Naive thymus-derived CD4-positive, alpha-beta T cell (primary cell): Measurements from ENCODE around the gene PFDN1. TPM values are rescaled to one million over a fixed set of nuclear protein-coding genes. Genes with fewer than 3 reads are reported as not detected.
"Not testable (repeated sequence)": the region's sequence is repeated elsewhere in the genome, so short reads cannot be mapped to it uniquely, and the experiment has no call there.

Experiments used
- ATAC-seq: fragments of 150-1000 bp; cut with Tn5 transposase; 2 replicates; pipeline ENCODE4 v1.10.0; 2021; ENCODE audit warnings: mild to moderate bottlenecking, moderate library complexity
- CTCF ChIA-PET: fragments of 350-600 bp; sonication (Branson Sonifier 250); formaldehyde crosslinking; loops from one replicate; lab custom pipeline; 2021; ENCODE audit warnings: antibody characterized with exemption; lab: Charles Lee
- POLR2A ChIA-PET: fragments of 350-600 bp; sonication (Branson Sonifier 250); formaldehyde crosslinking; loops from one replicate; lab custom pipeline; 2021; ENCODE audit warnings: antibody characterized with exemption, inconsistent platforms; lab: Charles Lee
- DNase-seq, 9 donors: peaks; one replicate each; pipeline versions ENCODE4 v3.0.0 to v3.0.0-alpha.2; 2020 to 2022; ENCODE audit warnings: mixed read lengths in 1 of 9
- H3K27ac ChIP-seq: one replicate; pipeline ENCODE4 v1.7.0; 2013; ENCODE audit warnings: mild to moderate bottlenecking, low read depth, low read length, moderate library complexity
- H3K27me3 ChIP-seq, 2 donors: one replicate each; pipeline ENCODE4 v1.7.0; 2013; ENCODE audit warnings: low read length in 2 of 2, mild to moderate bottlenecking in 2 of 2, moderate library complexity in 2 of 2; ENCODE audit not compliant: control insufficient read depth in 2 of 2, insufficient read depth in 2 of 2
- H3K36me3 ChIP-seq, 3 experiments: 1 replicate in 2 of 3; 2 replicates in 1 of 3; pipeline ENCODE4 v1.7.0; 2013; ENCODE audit warnings: low read length in 3 of 3, mild to moderate bottlenecking in 3 of 3, moderate library complexity in 1 of 3; ENCODE audit not compliant: insufficient read depth in 3 of 3, control insufficient read depth in 2 of 3
- H3K4me1 ChIP-seq, 2 donors: one replicate each; pipeline ENCODE4 v1.7.0; 2013; ENCODE audit warnings: low read length in 2 of 2, mild to moderate bottlenecking in 2 of 2, moderate library complexity in 1 of 2; ENCODE audit not compliant: control insufficient read depth in 2 of 2, insufficient read depth in 2 of 2
- H3K4me3 ChIP-seq: 2 replicates; pipeline ENCODE4 v1.7.0; 2013; ENCODE audit warnings: mild to moderate bottlenecking, low read length
- H3K9me3 ChIP-seq, 3 experiments: 1 replicate in 2 of 3; 2 replicates in 1 of 3; pipeline ENCODE4 v1.7.0; 2013; ENCODE audit warnings: low read length in 3 of 3; ENCODE audit not compliant: control insufficient read depth in 2 of 3
- H3K27ac Mint-ChIP-seq, 9 donors: one replicate each; pipeline ENCODE4 v1.8.0; 2020 to 2022; ENCODE audit warnings: mixed read lengths in 9 of 9, mild to moderate bottlenecking in 8 of 9, moderate library complexity in 5 of 9, inconsistent platforms in 2 of 9
- H3K27me3 Mint-ChIP-seq, 5 donors: one replicate each; pipeline ENCODE4 v1.8.0; 2021 to 2022; ENCODE audit warnings: mixed read lengths in 5 of 5, mild to moderate bottlenecking in 1 of 5
- H3K36me3 Mint-ChIP-seq, 5 donors: one replicate each; pipeline ENCODE4 v1.8.0; 2020 to 2022; ENCODE audit warnings: mixed read lengths in 5 of 5, mild to moderate bottlenecking in 3 of 5, inconsistent platforms in 1 of 5
- H3K4me1 Mint-ChIP-seq, 7 donors: one replicate each; pipeline ENCODE4 v1.8.0; 2020 to 2022; ENCODE audit warnings: mixed read lengths in 7 of 7, mild to moderate bottlenecking in 3 of 7, inconsistent platforms in 1 of 7
- H3K4me3 Mint-ChIP-seq, 10 donors: one replicate each; pipeline ENCODE4 v1.8.0; 2020 to 2022; ENCODE audit warnings: mild to moderate bottlenecking in 10 of 10, mixed read lengths in 10 of 10, moderate library complexity in 6 of 10, inconsistent platforms in 2 of 10
- H3K9me3 Mint-ChIP-seq, 11 donors: one replicate each; pipeline ENCODE4 v1.8.0; 2020 to 2022; ENCODE audit warnings: mixed read lengths in 11 of 11, mild to moderate bottlenecking in 4 of 11, inconsistent platforms in 1 of 11, moderate library complexity in 1 of 11
- intact Hi-C, 2 donors: fragments of 100-400 bp; cut with micrococcal nuclease; formaldehyde crosslinking; loops; one replicate each; pipeline ENCODE4 v1.15.1; 2023
- polyA plus RNA-seq, 2 donors: library from polyadenylated mRNA; unstranded; fragments of 300-500 nt; fragmentation: Illumina TruSeq; gene quantifications; one replicate each; pipeline ENCODE4 v1.2.3, GENCODE V29; 2021
- total RNA-seq, 6 experiments: library from RNA in 5 of 6; stranded (reverse) in 5 of 6; gene quantifications; 1 replicate in 5 of 6; 2 replicates in 1 of 6; pipeline ENCODE4 v1.2.3 and lab custom pipeline; 2021 to 2026

PFDN1 gene
- total and polyA plus RNA-seq, 7 experiments from 2014 or later: 24.8 to 139 (median 37.2) TPM

DNA sequence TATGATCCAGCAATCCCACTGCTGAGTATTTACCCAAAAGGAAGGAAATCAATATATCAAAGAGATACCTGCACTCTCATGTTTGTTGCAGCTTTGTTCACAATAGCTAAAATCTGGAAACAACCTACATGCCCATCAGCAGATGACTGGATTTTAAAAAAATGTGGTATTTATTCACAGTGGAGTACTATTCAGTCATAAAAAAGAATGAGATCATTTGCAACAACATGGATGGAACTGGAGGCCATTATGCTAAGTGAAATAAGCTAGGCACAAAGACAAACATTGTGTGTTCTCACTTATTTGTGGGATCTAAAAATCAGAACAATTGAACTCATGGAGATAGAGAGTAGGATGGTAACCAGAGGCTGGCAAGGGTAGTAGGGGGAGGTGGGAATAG lies 94.8 kb downstream of the PFDN1 start:
- no peak overlapping the region for H3K4me3 Mint-ChIP-seq
- ChIA-PET POLR2A (no interaction called here), CTCF (no interaction called here)

DNA sequence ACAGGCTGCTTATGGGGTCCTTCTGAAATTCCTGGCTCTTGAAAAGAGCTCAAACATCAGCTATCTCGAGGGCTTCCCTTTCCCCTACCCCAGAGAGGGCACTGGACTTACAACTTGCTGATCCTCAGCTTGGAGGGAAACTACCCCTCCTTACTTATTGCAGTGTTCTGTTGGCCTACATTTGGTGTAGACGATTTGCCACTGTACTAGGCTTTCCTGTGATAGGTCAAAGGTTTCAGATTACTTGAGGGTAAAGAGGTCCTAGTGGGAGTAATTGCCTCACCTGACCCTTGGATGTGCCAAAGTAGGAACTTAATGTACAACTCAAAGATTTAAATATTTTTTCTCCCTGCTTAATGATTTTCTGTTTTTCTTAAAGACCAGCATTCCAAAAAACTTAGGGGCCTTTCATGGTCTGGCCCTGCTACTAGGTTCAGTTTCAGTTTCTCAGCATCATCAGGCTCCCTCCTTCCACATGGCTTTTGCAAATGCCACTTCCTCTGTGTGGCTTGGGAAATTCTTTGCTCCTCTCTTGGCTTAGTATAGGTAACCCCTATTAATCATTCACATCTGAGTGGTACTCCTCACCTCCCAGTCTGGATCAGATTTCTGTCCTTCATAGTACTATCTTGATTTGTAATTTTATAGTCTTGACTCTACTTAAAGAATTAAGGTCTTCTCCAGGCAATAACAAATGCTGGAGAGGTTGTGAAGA lies 95.5 kb downstream of the PFDN1 start:
- no peak for ATAC-seq
- Mint-ChIP-seq H3K36me3 (no peaks in the 10 kb centered on the region), H3K4me3 (no peak overlapping the region), H3K27ac (peak overlapping the region in 2 of 9 donors; percentile 8 to 12), H3K4me1 (peaks cover 0 to 11% (median 0%) of the 10 kb centered on the region in 7 donors), H3K27me3 (peaks cover 0 to 8% (median 5%) of the 10 kb centered on the region in 5 donors), H3K9me3 (peaks cover 0 to 5% (median 0%) of the 10 kb centered on the region in 11 donors)
- Histone ChIP-seq H3K9me3 (no peaks in the 10 kb centered on the region), H3K27me3 (no peaks in the 10 kb centered on the region), H3K27ac (no peak overlapping the region), H3K36me3 (no peaks in the 10 kb centered on the region), H3K4me1 (no peaks in the 10 kb centered on the region), H3K4me3 (no peak overlapping the region)
- no peak for DNase-seq
- CTCF ChIA-PET: interaction anchor here (0.5 kb wide), 1 partner anchor 11 kb away, joined by 6 read pairs; no protein-coding TSS in a partner anchor
- POLR2A ChIA-PET: no interaction called here
- intact Hi-C loops: no loop called here

More for the DNA sequence above, 94.8 kb downstream of the PFDN1 start:
- DNase-seq: no peak
- no peaks in the 10 kb centered on the region for H3K4me1 ChIP-seq
- H3K4me3 ChIP-seq: no peak overlapping the region
- H3K27me3 ChIP-seq: no peaks in the 10 kb centered on the region
- no peak overlapping the region for H3K27ac ChIP-seq
- Mint-ChIP-seq H3K27ac (no peak overlapping the region), H3K36me3 (no peaks in the 10 kb centered on the region), H3K4me1 (peaks cover 0 to 11% (median 0%) of the 10 kb centered on the region in 7 donors), H3K27me3 (peaks cover 0 to 7% (median 4%) of the 10 kb centered on the region in 5 donors), H3K9me3 (peaks cover 0 to 5% (median 0%) of the 10 kb centered on the region in 11 donors)
- H3K9me3 ChIP-seq: no peaks in the 10 kb centered on the region
- intact Hi-C loops: no loop called here
- ATAC-seq: no peak
- H3K36me3 ChIP-seq: no peaks in the 10 kb centered on the region

DNA sequence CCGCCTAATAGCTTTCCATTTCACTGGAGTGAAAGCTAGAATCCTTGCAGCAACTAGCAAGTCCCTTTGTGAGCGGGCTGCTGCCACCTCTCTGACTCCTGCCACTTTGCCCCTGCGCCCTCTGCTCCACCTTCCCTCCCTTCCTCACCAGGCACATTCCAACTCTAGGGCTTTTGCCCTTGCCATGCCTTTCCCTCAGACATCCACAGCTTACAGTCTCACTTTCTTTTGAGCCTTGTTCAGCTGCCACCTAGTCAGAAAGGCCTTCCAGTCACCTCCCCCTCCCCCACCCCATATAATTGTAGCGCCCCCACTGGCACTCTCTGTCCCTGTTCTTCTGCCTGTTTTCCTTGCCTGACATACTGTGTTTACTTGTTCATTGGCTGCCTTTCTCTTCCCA lies 96.9 kb downstream of the PFDN1 start:
- Histone ChIP-seq H3K27me3 (no peaks in the 10 kb centered on the region), H3K4me3 (no peak overlapping the region), H3K27ac (no peak overlapping the region), H3K9me3 (no peaks in the 10 kb centered on the region), H3K4me1 (no peaks in the 10 kb centered on the region), H3K36me3 (no peaks in the 10 kb centered on the region)
- Mint-ChIP-seq H3K9me3 (peaks cover 0 to 5% (median 0%) of the 10 kb centered on the region in 11 donors), H3K4me1 (peaks cover 0 to 11% (median 0%) of the 10 kb centered on the region in 7 donors), H3K27me3 (peaks cover 0 to 8% (median 5%) of the 10 kb centered on the region in 5 donors), H3K36me3 (peaks cover 0 to 5% (median 0%) of the 10 kb centered on the region in 5 donors), H3K27ac (no peak overlapping the region), H3K4me3 (no peak overlapping the region)
- ChIA-PET POLR2A (no interaction called here), CTCF (no interaction called here)
- ATAC-seq (no peak), DNase-seq (no peak)
- intact Hi-C loops: no loop called here

DNA sequence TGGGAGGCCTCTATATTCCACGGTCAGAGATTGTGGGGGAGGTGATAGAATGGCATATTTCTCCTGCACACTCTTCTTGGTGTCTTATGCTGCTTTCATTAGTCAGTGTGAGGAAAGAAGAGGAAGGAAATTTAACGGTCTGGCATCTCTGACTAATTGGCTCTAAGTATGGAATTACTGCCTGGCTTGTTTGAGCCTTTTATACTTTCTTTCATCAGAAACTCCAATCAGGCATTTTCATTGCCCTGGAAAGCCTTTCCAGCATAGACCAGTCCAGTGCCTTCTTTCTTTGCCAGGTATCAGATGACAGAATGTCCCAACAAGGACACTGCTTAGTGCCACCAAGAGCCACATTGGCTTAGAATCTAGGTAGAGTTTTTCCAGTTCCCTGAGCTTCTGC lies 97.7 kb downstream of the PFDN1 start:
- H3K4me3 ChIP-seq: no peak overlapping the region
- H3K4me3 Mint-ChIP-seq: no peak overlapping the region
- H3K4me1 Mint-ChIP-seq: peaks cover 0 to 11% (median 0%) of the 10 kb centered on the region in 7 donors
- peaks cover 0 to 8% (median 5%) of the 10 kb centered on the region in 5 donors for H3K27me3 Mint-ChIP-seq
- H3K9me3 Mint-ChIP-seq: peaks cover 0 to 5% (median 0%) of the 10 kb centered on the region in 11 donors
- ChIA-PET CTCF (no interaction called here), POLR2A (no interaction called here)
- H3K4me1 ChIP-seq: no peaks in the 10 kb centered on the region
- peaks cover 0 to 10% (median 0%) of the 10 kb centered on the region in 5 donors for H3K36me3 Mint-ChIP-seq
- H3K36me3 ChIP-seq: no peaks in the 10 kb centered on the region
- no peaks in the 10 kb centered on the region for H3K9me3 ChIP-seq
- intact Hi-C loops: no loop called here
- no peak overlapping the region for H3K27ac Mint-ChIP-seq
- H3K27ac ChIP-seq: no peak overlapping the region
- peak; percentile 34 for ATAC-seq
- DNase-seq: no peak
- H3K27me3 ChIP-seq: no peaks in the 10 kb centered on the region

DNA sequence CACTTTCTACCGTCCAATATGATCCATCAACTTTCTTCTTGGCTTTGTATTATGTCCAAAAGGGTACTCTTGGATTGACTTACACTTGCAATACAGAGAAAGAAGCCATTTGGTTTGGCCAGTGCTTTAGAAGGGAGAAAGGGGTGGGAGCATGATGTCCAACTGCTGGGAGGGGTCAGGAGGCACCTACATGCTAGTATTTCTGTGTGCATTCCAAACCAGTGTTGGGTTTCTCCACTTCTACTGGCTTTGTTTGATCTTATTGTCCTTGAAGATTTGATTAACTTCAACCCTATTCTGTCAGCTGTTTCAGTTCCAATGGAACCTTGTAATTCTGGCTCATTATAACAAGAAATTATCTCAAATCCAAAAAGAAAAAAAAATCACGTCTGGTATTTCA lies 100.3 kb downstream of the PFDN1 start:
- Mint-ChIP-seq H3K27me3 (peaks cover 0 to 8% (median 5%) of the 10 kb centered on the region in 5 donors), H3K36me3 (peaks cover 0 to 14% (median 2%) of the 10 kb centered on the region in 5 donors), H3K27ac (no peak overlapping the region), H3K4me3 (no peak overlapping the region), H3K9me3 (peaks cover 0 to 5% (median 0%) of the 10 kb centered on the region in 11 donors), H3K4me1 (peaks cover 0 to 8% (median 0%) of the 10 kb centered on the region in 7 donors)
- DNase-seq: no peak
- Histone ChIP-seq H3K27me3 (no peaks in the 10 kb centered on the region), H3K36me3 (no peaks in the 10 kb centered on the region), H3K4me3 (no peak overlapping the region), H3K4me1 (no peaks in the 10 kb centered on the region), H3K27ac (no peak overlapping the region), H3K9me3 (no peaks in the 10 kb centered on the region)
- CTCF ChIA-PET: no interaction called here
- ATAC-seq: no peak
- intact Hi-C loops: no loop called here
- POLR2A ChIA-PET: no interaction called here

- Mint-ChIP-seq H3K27me3 (peaks cover 0 to 8% (median 5%) of the 10 kb centered on the region in 5 donors), H3K4me3 (no peak overlapping the region), H3K36me3 (peaks cover 0 to 14% (median 2%) of the 10 kb centered on the region in 5 donors), H3K4me1 (peaks cover 0 to 4% (median 0%) of the 10 kb centered on the region in 7 donors), H3K27ac (no peak overlapping the region), H3K9me3 (peaks cover 0 to 5% (median 0%) of the 10 kb centered on the region in 11 donors)
- Histone ChIP-seq H3K4me1 (no peaks in the 10 kb centered on the region), H3K4me3 (no peak overlapping the region), H3K27me3 (no peaks in the 10 kb centered on the region), H3K27ac (no peak overlapping the region), H3K9me3 (no peaks in the 10 kb centered on the region), H3K36me3 (no peaks in the 10 kb centered on the region)
- ATAC-seq (no peak), DNase-seq (no peak)
- intact Hi-C loops: no loop called here
- CTCF ChIA-PET: no interaction called here
- POLR2A ChIA-PET: no interaction called here
Measured at GRCh38 chr5:140202078-140202477, 100.8 kb downstream of the PFDN1 start.

DNA sequence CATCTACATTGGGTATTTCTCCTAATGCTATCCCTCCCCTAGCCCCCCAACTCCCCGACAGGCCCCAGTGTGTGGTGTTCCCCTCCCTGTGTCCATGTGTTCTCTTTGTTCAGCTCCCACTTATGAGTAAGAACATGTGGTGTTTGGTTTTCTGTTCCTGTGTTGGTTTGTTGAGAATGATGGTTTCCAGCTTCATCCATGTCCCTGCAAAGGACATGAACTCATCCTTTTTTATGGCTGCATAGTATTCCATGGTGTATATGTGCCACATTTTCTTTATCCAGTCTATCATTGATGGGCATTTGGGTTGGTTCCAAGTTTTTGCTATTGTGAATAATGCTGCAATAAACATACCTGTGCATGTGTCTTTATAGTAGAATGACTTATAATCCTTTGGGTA lies 104.0 kb downstream of the PFDN1 start:
- peaks cover 0 to 14% (median 2%) of the 10 kb centered on the region in 5 donors for H3K36me3 Mint-ChIP-seq
- intact Hi-C loops, H3K4me3 Mint-ChIP-seq, H3K9me3 Mint-ChIP-seq, H3K27me3 Mint-ChIP-seq, H3K27me3 ChIP-seq, CTCF ChIA-PET, ATAC-seq, H3K27ac Mint-ChIP-seq, H3K36me3 ChIP-seq, H3K9me3 ChIP-seq, POLR2A ChIA-PET, H3K4me1 Mint-ChIP-seq, DNase-seq, H3K4me3 ChIP-seq, H3K4me1 ChIP-seq, H3K27ac ChIP-seq: not testable (repeated sequence)
